DMS 273 treated with DMSO at 0.1 percent for 48 hours (cell line): ENCODE data around the gene KDELR1.
A peak's percentile ranks its signal among the peaks of the same experiment; 100 is the strongest.

ENCODE experiments used
- DNase-seq: peaks from one replicate; lab custom pipeline; 2025; lab: John Stamatoyannopoulos, UW

The KDELR1 gene

DNA sequence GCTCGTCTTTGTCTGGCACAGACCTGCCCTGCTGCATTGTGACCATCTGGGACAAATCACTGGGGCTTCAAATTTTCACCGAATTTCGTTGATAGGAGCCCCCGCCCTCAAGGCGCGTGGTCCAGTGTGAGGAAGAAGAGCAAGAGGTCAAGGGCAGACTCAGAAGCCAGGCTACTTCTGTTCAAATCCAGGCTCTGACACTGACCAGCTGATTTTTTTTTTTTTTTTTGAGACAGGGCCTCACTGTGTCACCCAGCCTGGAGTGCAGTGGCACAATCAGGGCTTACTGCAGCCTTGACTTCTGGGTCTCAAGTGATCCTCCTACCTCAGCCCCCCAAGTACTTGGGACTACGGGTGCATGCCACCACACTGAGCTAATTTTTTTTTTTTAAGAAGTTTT lies 20.0 kb downstream of the KDELR1 start:
- DNase-seq, result no peak

DNA sequence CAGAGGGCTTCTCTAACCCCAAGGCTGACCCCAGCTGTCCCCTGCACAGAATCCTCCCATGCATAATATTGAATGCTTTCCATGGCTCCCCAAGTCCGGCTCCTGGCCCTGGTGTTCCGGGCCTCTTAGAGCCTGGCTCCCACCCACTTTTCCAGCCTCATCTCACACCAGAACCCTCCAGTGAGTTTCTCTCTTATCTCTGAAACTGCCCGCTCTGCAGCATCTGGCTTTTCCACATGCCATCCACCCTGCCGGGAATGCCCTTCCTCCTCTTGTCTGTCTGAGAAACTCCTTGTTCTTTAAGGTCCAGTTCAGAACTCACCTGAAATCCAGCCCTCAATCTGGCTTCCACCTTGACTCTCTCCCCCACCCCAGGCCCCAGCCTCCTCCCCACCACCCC lies 20.4 kb downstream of the KDELR1 start:
- DNase-seq, result peak; percentile 70

DNA sequence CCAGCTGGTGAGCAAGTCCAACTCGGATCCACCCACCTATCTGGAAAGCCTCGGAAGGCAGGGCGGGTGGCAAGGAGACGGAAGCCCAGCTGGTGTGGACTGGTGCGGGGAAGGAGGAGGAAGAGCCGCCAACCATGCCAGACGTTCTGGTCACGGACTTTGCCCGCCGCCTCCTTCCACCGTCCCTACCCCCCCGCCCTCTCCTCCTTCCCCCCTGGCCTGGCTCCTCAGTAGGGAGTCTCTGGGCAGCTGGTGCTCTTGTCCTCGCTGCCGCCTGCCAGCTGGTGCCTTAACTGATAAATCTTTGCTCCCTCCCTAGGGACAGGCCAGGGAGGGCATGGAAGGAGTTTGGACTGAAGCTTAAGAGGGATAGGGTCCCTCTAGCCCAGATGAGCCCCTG lies 22.4 kb downstream of the KDELR1 start:
- DNase-seq, result peak; percentile 95

GRCh38 chr19:48367855-48368254 lies 23.5 kb downstream of the KDELR1 start:
- peak; percentile 33 for DNase-seq

DNA sequence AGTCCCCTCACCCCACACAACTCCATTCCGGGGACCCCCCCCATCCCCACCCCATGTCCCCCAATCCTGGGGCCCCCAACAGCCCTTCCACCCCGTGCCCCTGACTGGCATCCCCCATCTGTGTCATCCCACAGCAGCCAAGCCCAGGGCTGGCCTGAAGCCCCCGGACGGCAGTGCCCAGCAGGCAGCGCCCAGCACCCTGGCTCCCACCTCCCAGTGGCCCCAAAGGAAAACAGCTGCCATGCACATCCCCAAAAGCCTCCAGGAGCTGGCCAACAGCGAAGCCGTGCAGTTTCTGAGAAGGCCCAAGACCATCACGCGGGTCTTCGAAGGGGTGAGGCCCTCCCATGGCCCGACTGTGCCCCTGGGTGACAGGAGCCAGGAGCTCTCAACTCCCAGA lies 25.7 kb downstream of the KDELR1 start:
- DNase-seq, result no peak

DNA sequence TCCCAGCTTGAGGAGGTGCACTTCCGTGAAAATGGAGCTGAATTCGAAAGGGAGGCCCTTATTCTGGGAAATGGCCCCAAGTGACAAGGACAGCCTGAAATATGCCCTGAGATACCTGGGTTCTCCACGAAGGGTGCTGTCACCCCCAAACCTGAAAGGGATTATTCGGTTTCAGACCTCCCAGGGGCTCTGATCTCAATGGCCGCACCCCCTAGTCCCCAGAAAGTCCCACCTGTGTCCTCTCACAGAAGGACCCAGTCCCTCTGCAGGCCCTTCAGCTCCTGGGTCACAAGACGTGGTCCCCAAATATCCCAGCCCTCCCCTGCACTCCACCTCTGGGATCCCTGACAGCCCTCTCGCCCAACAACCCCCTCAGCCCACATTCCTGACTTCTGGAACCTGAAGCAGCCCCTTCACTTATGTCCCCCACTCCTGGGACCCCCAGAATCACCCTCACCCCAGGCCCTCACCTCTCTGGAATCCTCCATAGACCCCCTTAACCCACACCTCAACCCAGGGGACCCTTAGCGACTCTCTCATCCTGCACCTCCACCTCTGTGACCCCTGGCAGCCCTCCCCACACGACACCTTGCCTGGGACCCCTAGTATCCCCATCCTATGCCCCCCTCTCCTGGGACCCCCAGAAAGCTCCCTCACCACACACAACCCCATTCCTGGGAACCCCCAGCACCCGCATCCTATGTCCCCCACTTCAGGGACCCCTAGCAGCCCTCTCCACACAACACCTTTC lies 26.6 kb downstream of the KDELR1 start:
- DNase-seq, result no peak

- DNase-seq, result peak; percentile 98
These were observed 27.3 kb downstream of the KDELR1 start, which contains the start of the genes SYNGR4 and TMEM143 for GRCh38 chr19:48363810-48364597. Gene SYNGR4 (plus strand): TSS chr19:48364367. CDS start chr19:48365843, 1,476 bp downstream. Gene TMEM143 (minus strand): TSS chr19:48363940. CDS start chr19:48363920, 20 bp downstream.

- DNase-seq, result no peak
These were observed 27.9 kb downstream of the KDELR1 start for GRCh38 chr19:48363500-48363809.

- DNase-seq, result peak; percentile 93
These were observed 28.4 kb downstream of the KDELR1 start for GRCh38 chr19:48362716-48363499.

DNA sequence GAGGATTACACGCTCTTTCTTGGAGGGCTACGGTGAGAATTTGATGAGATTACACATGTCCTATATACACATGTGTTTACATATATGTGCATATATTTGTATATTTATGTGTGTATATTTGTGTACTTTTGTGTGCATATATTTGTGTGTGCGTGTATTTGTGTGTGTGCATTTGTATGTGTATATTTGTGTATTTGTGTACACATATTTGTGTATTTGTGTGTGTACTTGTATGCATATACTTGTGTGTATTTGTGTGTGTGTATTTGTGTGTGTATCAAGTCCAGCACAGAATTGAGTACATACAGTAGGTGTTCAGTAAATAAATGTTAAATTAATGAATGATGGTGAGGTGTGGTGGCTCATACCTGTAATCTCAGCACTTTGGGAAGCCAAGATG lies 29.4 kb downstream of the KDELR1 start:
- DNase-seq, result no peak

DNA sequence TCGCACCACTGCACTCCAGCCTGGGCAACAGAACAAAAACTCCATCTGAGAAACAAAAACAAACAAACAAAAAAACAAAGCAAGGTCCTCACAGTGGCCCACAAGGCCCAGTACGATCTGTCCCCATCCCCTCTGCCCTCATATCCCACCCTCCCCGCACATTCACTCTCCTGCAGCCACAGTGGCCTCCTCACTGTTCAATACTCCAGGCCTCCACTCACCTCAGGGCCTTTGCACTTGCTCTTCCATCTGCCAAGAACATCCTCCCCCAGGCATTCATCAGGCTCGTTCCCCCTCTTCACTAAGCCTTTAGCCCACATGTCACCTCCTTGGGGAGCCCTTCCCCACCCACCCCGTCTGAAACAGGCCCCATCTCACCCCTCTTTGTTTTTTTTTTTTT lies 32.2 kb downstream of the KDELR1 start:
- no peak for DNase-seq

- DNase-seq, result no peak
These were observed 35.9 kb downstream of the KDELR1 start for GRCh38 chr19:48355365-48355954.

GRCh38 chr19:48354332-48354992 lies 36.9 kb downstream of the KDELR1 start:
- no peak for DNase-seq

GRCh38 chr19:48353677-48354076 lies 37.7 kb downstream of the KDELR1 start:
- DNase-seq, result no peak

GRCh38 chr19:48351341-48351752 lies 40.0 kb downstream of the KDELR1 start:
- peak; percentile 80 for DNase-seq

DNA sequence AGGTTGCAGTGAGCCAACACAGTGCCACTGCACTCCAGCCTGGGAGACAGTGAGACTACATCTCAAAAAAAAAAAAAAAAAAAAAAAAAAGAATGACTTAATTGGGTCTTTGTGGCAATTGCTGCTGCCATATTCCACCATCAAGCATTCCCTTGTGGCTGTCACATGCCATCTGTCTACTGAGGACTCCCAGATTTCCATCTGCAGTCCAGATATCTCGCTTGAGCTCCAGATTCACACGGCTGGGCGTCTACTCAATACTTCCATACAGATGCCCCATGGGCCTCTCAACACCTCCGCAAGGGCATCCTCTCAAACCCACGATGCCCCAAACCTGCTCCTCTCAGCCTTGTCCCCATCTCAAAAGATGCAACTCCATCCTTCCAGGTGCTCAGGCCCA lies 40.5 kb downstream of the KDELR1 start:
- peak; percentile 80 for DNase-seq

DNA sequence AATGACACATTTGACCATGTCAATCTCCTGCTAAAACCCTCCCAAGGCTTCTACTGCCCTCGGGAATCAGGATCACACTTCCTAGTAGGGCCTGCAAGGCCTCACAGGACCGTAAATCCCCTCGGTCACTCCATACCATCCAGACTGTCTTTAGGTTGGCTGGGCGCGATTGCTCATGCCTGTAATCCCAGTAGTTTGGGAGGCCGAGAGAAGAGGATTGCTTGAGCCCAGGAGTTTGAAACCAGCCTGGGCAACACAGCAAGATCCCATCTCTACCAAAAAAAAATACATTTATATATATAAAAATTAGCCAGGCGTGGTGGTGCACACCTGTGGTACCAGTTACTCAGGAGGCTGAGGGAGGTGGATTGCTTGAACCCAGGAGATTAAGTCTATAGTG lies 42.6 kb downstream of the KDELR1 start:
- DNase-seq, result no peak

DNA sequence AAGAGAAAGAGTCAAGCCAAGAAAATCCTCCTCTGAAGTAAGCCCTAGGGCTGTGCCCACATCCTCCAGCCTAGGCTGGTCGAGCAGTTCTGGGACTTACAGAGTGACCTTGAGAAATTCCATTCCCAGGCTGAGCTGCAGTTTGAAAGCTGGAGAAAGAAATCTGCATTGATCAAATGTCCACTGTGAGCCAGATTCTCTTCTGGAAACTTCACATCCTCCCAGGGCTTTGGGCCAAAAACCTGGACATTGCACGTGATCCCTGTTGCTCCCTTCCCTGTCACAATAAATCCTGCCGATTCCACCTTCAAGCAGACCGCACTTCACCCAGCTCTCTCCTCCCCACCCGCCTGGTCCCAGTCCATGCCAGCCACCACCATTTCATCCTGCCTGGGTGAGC lies 43.3 kb downstream of the KDELR1 start:
- no peak for DNase-seq

DNA sequence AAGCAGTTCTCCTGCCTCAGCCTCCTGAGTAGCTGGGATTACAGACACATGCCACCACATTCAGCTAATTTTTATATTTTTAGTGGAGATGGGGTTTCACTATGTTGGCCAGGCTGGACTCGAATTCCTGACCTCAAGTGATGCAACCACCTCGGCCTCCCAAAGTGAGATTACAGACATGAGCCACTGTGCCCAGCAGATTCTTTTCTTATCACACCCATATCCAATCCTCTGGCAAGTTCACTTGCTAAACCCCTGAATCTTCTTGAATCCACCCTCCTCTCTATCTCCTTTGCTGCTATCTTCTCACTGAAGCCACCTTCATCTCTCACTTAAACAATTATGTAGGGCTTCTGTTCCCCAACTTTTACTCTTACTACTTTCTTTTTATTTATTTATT lies 45.2 kb downstream of the KDELR1 start:
- DNase-seq, result no peak

GRCh38 chr19:48344892-48345291 lies 46.5 kb downstream of the KDELR1 start:
- peak; percentile 29 for DNase-seq

DNA sequence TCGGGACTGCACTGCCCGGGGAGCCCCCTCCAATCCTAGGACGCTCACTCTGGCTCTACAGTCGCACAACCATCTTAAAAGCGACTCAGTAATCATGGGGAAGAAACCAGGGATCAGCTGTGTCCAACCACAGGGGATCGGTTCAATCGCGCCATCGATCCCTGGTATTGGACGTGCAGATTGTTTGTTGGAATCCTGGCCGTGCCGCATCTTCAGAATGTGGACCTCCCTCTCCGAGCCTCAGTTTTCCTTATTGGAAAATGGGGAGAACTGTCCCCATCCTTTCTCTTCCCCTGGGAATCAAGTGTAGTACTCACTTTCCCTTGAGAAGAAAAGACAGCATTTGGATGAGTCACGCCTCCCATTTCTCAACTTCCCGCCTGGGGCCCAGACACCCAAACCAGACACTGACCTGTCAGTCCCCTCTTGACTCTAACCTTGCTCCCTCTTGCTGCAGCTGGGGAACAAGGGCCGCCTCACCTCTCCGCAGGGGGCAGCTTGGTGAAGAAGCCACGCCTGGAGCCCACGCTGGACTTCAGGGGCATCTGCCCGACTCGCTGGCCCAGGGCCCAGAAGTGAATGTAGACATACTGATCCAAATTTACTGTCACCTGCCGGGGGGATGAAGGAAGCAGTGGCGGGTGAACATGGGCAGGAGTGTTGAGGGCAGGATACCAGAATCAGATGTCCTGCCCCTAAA lies 48.4 kb downstream of the KDELR1 start:
- DNase-seq, result no peak
